Breast epithelium (tissue), 3 donors: ENCODE results near the gene FHIT.

ENCODE experiments used
- POLR2A ChIP-seq: fragments of 450-650 bp; IDR thresholded peaks from one replicate; pipeline ENCODE4 v1.6.1; 2016; ENCODE audit warnings: antibody characterized with exemption, mild to moderate bottlenecking, moderate library complexity
- POLR2AphosphoS5 ChIP-seq, 3 donors: sonication (generic); formaldehyde crosslinking; IDR thresholded peaks; one replicate each; pipeline ENCODE4 v1.6.1; 2017; ENCODE audit warnings: antibody characterized with exemption in 3 of 3
- TF ChIP-seq, protein P1 (sequence below), 3 donors: fragments of 450-650 bp; IDR thresholded peaks; one replicate each; pipeline ENCODE4 v1.5.1; 2016 to 2017; ENCODE audit warnings: antibody characterized with exemption in 3 of 3, mild to moderate bottlenecking in 3 of 3, moderate library complexity in 3 of 3

DNA sequence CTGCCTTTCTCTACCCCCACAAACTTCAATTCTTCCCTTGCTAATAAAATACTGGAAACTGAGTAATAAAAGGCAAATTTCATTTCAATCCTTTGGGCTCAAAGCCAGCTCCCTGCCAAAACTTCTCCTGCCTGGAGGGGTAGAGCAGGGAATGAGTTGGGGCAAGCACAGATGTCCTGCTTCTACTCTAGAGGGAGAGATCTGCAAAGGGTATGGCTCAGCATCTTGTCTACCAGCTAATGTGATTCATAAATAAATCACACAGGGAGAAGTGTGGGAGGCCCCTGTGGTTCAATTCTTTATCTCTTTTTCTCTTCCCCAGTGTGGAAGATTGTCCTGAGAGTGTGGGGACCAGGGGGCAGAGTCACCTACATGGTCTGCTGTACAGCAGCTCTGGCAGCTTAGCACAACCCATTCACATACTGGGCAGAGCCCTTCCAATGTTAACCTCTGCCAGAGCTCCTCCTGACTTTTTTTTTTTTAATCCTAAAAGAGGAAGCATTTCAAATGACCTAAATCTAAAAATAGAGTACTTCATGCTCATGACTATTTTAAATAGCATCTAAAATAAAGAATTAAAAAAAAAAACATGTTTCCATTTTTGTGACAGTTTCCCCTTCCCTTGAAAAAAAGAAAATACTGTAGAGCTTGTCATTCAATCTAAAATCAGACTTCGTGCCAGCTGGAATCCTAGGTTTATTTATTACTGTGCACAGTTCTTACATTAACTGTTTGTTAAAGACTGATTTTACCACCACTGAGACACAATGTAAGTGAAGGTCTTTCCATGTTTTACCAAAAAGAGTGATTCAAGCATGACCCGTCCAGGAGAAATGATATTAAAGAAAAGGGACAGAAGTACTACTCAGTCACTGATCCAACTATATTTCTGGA, 1117.7 kb downstream of the FHIT start:
- TF ChIP-seq POLR2A (no peak), POLR2AphosphoS5 (IDR thresholded peaks at IDR 0.05) (no peak)
- TF ChIP-seq, protein P1, sequence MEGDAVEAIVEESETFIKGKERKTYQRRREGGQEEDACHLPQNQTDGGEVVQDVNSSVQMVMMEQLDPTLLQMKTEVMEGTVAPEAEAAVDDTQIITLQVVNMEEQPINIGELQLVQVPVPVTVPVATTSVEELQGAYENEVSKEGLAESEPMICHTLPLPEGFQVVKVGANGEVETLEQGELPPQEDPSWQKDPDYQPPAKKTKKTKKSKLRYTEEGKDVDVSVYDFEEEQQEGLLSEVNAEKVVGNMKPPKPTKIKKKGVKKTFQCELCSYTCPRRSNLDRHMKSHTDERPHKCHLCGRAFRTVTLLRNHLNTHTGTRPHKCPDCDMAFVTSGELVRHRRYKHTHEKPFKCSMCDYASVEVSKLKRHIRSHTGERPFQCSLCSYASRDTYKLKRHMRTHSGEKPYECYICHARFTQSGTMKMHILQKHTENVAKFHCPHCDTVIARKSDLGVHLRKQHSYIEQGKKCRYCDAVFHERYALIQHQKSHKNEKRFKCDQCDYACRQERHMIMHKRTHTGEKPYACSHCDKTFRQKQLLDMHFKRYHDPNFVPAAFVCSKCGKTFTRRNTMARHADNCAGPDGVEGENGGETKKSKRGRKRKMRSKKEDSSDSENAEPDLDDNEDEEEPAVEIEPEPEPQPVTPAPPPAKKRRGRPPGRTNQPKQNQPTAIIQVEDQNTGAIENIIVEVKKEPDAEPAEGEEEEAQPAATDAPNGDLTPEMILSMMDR (IDR thresholded peaks at IDR 0.05): no peak
